OCI-LY7 (cell line): Measurements from ENCODE around the gene DPH1.

Source experiments
- CTCF ChIP-seq: fragments of 200-600 bp; sonication (generic); conservative IDR thresholded peaks from 2 replicates; pipeline ENCODE4 v1.5.1; 2014; ENCODE audit warnings: mild to moderate bottlenecking, antibody characterized with exemption, low read length, moderate library complexity, mixed read lengths
- EZH2phosphoT487 ChIP-seq: fragments of 200-600 bp; sonication (generic); IDR thresholded peaks from 2 replicates; pipeline ENCODE4 v1.6.1; 2018; ENCODE audit warnings: low read depth, borderline replicate concordance, mild to moderate bottlenecking, mixed run types, antibody characterized with exemption, low read length, moderate library complexity, mixed read lengths

GRCh38 chr17:2042933-2043332, 13.0 kb downstream of the DPH1 start:
- TF ChIP-seq CTCF (peak; percentile 39), EZH2phosphoT487 (no peak)
